Smooth muscle cell (in vitro differentiated cells): Measurements from ENCODE around the gene TNK1. TPM values are rescaled to one million over a fixed set of nuclear protein-coding genes. Genes with fewer than 3 reads are reported as not detected.
"Not testable (repeated sequence)": the region's sequence is repeated elsewhere in the genome, so short reads cannot be mapped to it uniquely, and the experiment has no call there.

Experiments
- DNase-seq: peaks from one replicate; lab custom pipeline; 2025; ENCODE audit not compliant: unreplicated experiment; lab: John Stamatoyannopoulos, UW
- H2AFZ ChIP-seq: fragments of 200-600 bp; sonication (generic); 2 replicates; pipeline ENCODE4 v1.6.0; 2016; ENCODE audit warnings: antibody characterized with exemption, low read depth, mild to moderate bottlenecking
- H3F3A ChIP-seq: fragments of 200-600 bp; sonication (generic); 2 replicates; pipeline ENCODE4 v1.6.0; 2017; ENCODE audit warnings: antibody characterized with exemption, low read depth
- H3K27ac ChIP-seq: fragments of 200-600 bp; sonication (generic); 2 replicates; pipeline ENCODE4 v1.5.1; 2016; ENCODE audit warnings: low read depth, mild to moderate bottlenecking
- H3K27me3 ChIP-seq: fragments of 200-600 bp; sonication (generic); 2 replicates; pipeline ENCODE4 v1.6.1; 2016; ENCODE audit warnings: low read depth, mild to moderate bottlenecking
- H3K36me3 ChIP-seq: fragments of 200-600 bp; sonication (generic); 2 replicates; pipeline ENCODE4 v1.5.1; 2016; ENCODE audit warnings: low read depth
- H3K4me1 ChIP-seq: fragments of 200-600 bp; sonication (generic); 2 replicates; pipeline ENCODE4 v1.5.1; 2016; ENCODE audit warnings: low read depth
- H3K4me2 ChIP-seq: fragments of 200-600 bp; sonication (generic); 2 replicates; pipeline ENCODE4 v1.6.0; 2016; ENCODE audit warnings: mild to moderate bottlenecking
- H3K4me3 ChIP-seq: fragments of 200-600 bp; sonication (generic); 2 replicates; pipeline ENCODE4 v1.5.1; 2016; ENCODE audit warnings: mild to moderate bottlenecking
- H3K79me2 ChIP-seq: fragments of 200-600 bp; sonication (generic); 2 replicates; pipeline ENCODE4 v1.6.0; 2016; ENCODE audit warnings: low read depth, mild to moderate bottlenecking
- H3K9ac ChIP-seq: fragments of 200-600 bp; sonication (generic); 2 replicates; pipeline ENCODE4 v1.6.0; 2016; ENCODE audit warnings: low read depth
- H3K9me3 ChIP-seq: fragments of 200-600 bp; sonication (generic); replicated peaks from 2 replicates; pipeline ENCODE4 v1.5.1; 2016; ENCODE audit warnings: low read depth
- H4K20me1 ChIP-seq: fragments of 200-600 bp; sonication (generic); 2 replicates; pipeline ENCODE4 v1.6.0; 2016; ENCODE audit warnings: low read depth
- WGBS: methylation state at CpG from one replicate; pipeline ENCODE4 v1.1.7; 2016; ENCODE audit warnings: low lambda C conversion rate; 5-methylcytosine and 5-hydroxymethylcytosine counted together
- polyA plus RNA-seq: library from polyadenylated mRNA; unstranded; fragments of >200 nt; fragmentation: Nextera tagmentation; extraction: Ambion mirVana; gene quantifications from 2 replicates; pipeline ENCODE4 v1.2.1, GENCODE V29; 2016
- total RNA-seq: library from RNA; depleted of rRNA; stranded (reverse); fragments of >200 nt; gene quantifications from 2 replicates; pipeline ENCODE4 v1.2.3, GENCODE V29; 2014
- TF ChIP-seq, protein P1 (sequence below): fragments of 200-600 bp; sonication (generic); IDR thresholded peaks from 2 replicates; pipeline ENCODE4 v1.5.1; 2017; ENCODE audit warnings: borderline replicate concordance, mild to moderate bottlenecking, antibody characterized with exemption; ENCODE audit not compliant: insufficient read depth, poor library complexity, severe bottlenecking

The TNK1 gene
- total and polyA plus RNA-seq, 2 experiments from 2014 or later = 3.6 to 6.3 TPM

DNA sequence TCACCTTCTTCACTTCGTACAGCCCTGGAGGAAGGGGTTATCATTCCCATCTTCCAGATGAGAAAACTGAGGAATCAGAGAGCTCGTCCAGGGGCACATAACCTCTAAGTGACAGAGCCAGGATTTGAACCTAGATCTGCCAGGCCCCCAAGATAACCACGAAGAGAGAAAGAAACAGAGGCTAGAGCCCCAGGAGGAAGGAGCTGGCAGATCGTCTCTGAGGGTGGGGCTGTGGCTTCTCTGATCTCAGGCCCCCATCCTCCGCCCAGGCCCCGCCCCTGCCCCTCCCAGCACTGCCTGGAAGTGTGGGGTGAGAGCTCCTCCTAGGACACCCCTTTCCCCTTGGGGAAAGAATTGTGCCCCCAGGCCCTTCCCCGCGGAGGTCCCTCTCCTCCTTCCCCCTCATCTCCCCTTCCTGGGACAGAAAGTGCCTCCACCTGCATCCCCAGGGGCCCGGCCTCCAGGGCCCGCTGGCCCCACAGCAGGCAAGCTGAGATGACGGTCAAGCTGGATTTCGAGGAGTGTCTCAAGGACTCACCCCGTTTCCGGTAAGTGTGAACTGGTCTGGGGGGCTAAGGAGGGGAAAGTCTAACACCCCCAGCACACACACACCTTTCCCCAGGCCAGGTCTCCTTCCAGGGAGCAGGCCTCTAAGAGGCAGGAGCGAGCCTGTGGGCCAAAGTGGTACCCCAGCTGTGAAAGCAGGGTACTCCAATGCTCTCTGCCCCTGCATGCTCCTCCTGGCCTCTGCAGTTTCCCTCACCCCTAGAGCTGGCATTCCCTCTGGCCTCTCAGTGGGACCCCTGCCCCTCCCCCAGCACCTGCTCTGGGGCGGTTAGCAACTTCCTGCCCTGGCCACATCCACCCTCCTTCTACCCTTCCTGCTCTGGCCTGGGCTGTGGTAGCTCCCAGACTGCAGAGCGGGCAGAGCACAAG is 44.4 kb upstream of the TNK1 start, which contains the start of gene ACAP1:
ACAP1 (plus strand) TSS at position 290 of the 936 bp plus-strand sequence; CDS start at position 496, 206 bp downstream.
- H3K27ac ChIP-seq = no peak within 1 kb of the TSS
- no peak for DNase-seq
- H3K9ac ChIP-seq = no peak within 1 kb of the TSS
- no peaks in the 10 kb centered on the region for H3K79me2 ChIP-seq
- no peak within 1 kb of the TSS for H2AFZ ChIP-seq
- no peaks in the 10 kb centered on the region for H4K20me1 ChIP-seq
- H3K4me1 ChIP-seq = no peaks in the 10 kb centered on the region
- H3F3A ChIP-seq = no peaks in the 10 kb centered on the region
- H3K27me3 ChIP-seq = no peaks in the 10 kb centered on the region
- 61% methylated on average over 13 of the region's 17 CpGs for WGBS
- H3K4me2 ChIP-seq = no peak within 1 kb of the TSS
- TF ChIP-seq, protein P1, sequence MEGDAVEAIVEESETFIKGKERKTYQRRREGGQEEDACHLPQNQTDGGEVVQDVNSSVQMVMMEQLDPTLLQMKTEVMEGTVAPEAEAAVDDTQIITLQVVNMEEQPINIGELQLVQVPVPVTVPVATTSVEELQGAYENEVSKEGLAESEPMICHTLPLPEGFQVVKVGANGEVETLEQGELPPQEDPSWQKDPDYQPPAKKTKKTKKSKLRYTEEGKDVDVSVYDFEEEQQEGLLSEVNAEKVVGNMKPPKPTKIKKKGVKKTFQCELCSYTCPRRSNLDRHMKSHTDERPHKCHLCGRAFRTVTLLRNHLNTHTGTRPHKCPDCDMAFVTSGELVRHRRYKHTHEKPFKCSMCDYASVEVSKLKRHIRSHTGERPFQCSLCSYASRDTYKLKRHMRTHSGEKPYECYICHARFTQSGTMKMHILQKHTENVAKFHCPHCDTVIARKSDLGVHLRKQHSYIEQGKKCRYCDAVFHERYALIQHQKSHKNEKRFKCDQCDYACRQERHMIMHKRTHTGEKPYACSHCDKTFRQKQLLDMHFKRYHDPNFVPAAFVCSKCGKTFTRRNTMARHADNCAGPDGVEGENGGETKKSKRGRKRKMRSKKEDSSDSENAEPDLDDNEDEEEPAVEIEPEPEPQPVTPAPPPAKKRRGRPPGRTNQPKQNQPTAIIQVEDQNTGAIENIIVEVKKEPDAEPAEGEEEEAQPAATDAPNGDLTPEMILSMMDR = no peak
- H3K4me3 ChIP-seq = no peak within 1 kb of the TSS
- no peaks in the 10 kb centered on the region for H3K9me3 ChIP-seq
- H3K36me3 ChIP-seq = no peaks in the 10 kb centered on the region

DNA sequence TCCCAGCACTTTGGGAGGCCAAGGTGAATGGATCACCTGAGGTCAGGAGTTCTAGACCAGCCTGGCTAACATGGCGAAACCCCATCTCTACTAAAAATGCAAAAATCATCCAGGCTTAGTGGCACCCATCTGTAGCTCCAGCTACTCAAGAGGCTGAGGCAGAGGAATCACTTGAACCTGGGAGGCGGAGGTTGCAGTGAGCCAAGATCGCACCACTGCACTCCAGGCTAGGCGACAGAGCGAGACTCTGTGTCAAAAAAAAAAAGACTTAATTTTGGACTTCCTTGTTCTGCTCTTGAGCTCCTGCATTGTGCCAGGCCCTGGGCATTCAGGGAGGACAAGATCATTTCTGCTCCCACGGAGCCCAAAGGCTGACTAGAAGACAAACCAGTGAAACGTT is 43.3 kb upstream of the TNK1 start:
- not testable (repeated sequence) for DNase-seq, H3K4me1 ChIP-seq, H3K4me2 ChIP-seq, H4K20me1 ChIP-seq, H3K79me2 ChIP-seq, H3K9ac ChIP-seq, H3K36me3 ChIP-seq, H3K9me3 ChIP-seq, H2AFZ ChIP-seq, H3K27me3 ChIP-seq, H3F3A ChIP-seq, H3K27ac ChIP-seq, H3K4me3 ChIP-seq
- WGBS = 96% methylated on average over 7 of the region's 7 CpGs

DNA sequence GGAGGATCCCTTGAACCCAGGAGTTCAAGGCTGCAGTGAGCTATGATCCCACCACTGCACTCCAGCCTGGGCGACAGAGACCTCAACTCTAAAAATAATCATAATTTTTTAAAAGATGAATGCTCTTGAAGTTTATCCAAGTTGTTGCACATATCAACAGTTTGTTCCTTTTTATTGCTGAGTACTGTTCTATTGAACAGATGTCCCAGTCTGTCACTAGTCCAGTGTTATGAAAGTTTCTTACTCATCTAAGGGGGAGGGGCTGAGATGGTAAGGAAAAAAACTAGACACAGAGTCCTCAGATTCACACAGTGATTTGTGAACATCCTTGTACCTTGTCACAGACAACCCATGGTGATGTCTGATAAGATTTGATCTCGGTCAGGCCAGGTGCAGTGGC is 40.7 kb upstream of the TNK1 start:
- Histone ChIP-seq H3K9ac (no peak overlapping the region), H3K27me3 (no peaks in the 10 kb centered on the region), H3F3A (no peaks in the 10 kb centered on the region), H2AFZ (no peak overlapping the region), H3K27ac (no peak overlapping the region), H3K4me2 (no peak overlapping the region), H3K4me1 (no peaks in the 10 kb centered on the region), H3K79me2 (no peaks in the 10 kb centered on the region), H3K36me3 (no peaks in the 10 kb centered on the region), H3K9me3 (no peaks in the 10 kb centered on the region), H4K20me1 (no peaks in the 10 kb centered on the region), H3K4me3 (no peak overlapping the region)
- 96% methylated on average over 2 of the region's 2 CpGs for WGBS
- no peak for DNase-seq
- TF ChIP-seq, protein P1 = no peak

DNA sequence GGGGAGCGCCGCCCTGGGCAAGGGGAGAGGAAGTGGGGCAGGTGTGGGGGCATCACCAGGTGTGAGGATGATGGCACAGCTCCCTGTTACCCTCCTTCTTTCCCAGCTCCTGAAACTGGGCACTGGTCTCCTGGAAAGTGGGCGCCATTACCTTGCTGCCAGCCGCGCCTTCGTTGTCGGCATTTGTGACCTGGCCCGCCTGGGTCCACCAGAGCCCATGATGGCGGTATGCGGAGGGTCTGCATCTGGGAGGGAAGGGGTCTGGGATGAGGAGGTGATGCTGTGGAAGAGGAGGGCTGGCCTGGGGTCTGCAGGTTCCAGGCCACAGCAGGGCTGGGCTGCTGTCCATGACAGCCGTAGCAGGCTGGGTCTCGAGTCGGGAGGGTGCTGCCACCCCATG is 39.0 kb upstream of the TNK1 start:
- no peaks in the 10 kb centered on the region for H3K36me3 ChIP-seq
- DNase-seq = no peak
- H3K9me3 ChIP-seq = no peaks in the 10 kb centered on the region
- H3K4me2 ChIP-seq = no peak overlapping the region
- H3F3A ChIP-seq = no peaks in the 10 kb centered on the region
- H3K4me3 ChIP-seq = no peak overlapping the region
- H3K9ac ChIP-seq = no peak overlapping the region
- 95% methylated on average over 12 of the region's 13 CpGs for WGBS
- no peak overlapping the region for H2AFZ ChIP-seq
- H4K20me1 ChIP-seq = peaks cover 6% of the 10 kb centered on the region
- H3K27ac ChIP-seq = no peak overlapping the region
- H3K27me3 ChIP-seq = no peaks in the 10 kb centered on the region
- no peaks in the 10 kb centered on the region for H3K4me1 ChIP-seq
- TF ChIP-seq, protein P1 = no peak
- no peaks in the 10 kb centered on the region for H3K79me2 ChIP-seq
